ENCODE data around the gene ARMC9.

The ARMC9 gene

GRCh38 chr2:231308219-231308618 lies 109.8 kb downstream of the ARMC9 start:
- no peak overlapping the region for H3K4me3 ChIP-seq (ENCODE audit: low read depth, low read length)
- TF ChIP-seq CTCF (IDR thresholded peaks at IDR 0.05; ENCODE audit: borderline replicate concordance, insufficient read depth, low read depth, low read length) = no peak

GRCh38 chr2:231308631-231309428 lies 110.4 kb downstream of the ARMC9 start:
- TF ChIP-seq CTCF (IDR thresholded peaks at IDR 0.05; ENCODE audit: borderline replicate concordance, insufficient read depth, low read depth, low read length) = no peak

GRCh38 chr2:231312066-231312465 lies 113.6 kb downstream of the ARMC9 start:
- H3K4me3 ChIP-seq (ENCODE audit: low read depth, low read length) = no peak overlapping the region
- TF ChIP-seq CTCF (IDR thresholded peaks at IDR 0.05; ENCODE audit: borderline replicate concordance, insufficient read depth, low read depth, low read length) = no peak

More at GRCh38 chr2:231308631-231309428, 110.4 kb downstream of the ARMC9 start:
- H3K4me3 ChIP-seq (ENCODE audit: low read depth, low read length) = no peak overlapping the region

GRCh38 chr2:231315896-231316295 lies 117.5 kb downstream of the ARMC9 start:
- TF ChIP-seq CTCF (IDR thresholded peaks at IDR 0.05; ENCODE audit: borderline replicate concordance, insufficient read depth, low read depth, low read length) = no peak
- H3K4me3 ChIP-seq (ENCODE audit: low read depth, low read length) = no peak overlapping the region

GRCh38 chr2:231317579-231317978 lies 119.1 kb downstream of the ARMC9 start:
- TF ChIP-seq CTCF (IDR thresholded peaks at IDR 0.05; ENCODE audit: borderline replicate concordance, insufficient read depth, low read depth, low read length) = no peak
- H3K4me3 ChIP-seq (ENCODE audit: low read depth, low read length) = no peak overlapping the region

- no peak for TF ChIP-seq CTCF (IDR thresholded peaks at IDR 0.05; ENCODE audit: borderline replicate concordance, insufficient read depth, low read depth, low read length)
These were observed 120.0 kb downstream of the ARMC9 start for GRCh38 chr2:231318436-231318835.

GRCh38 chr2:231318954-231319353 lies 120.5 kb downstream of the ARMC9 start:
- no peak overlapping the region for H3K4me3 ChIP-seq (ENCODE audit: low read depth, low read length)
- no peak for TF ChIP-seq CTCF (IDR thresholded peaks at IDR 0.05; ENCODE audit: borderline replicate concordance, insufficient read depth, low read depth, low read length)

More at GRCh38 chr2:231318436-231318835, 120.0 kb downstream of the ARMC9 start:
- H3K4me3 ChIP-seq (ENCODE audit: low read depth, low read length) = no peak overlapping the region

All from GM12875 (cell line).